ENCODE data around the gene TPGS2.
"Not testable (repeated sequence)": the region's sequence is repeated elsewhere in the genome, so short reads cannot be mapped to it uniquely, and the experiment has no call there.

The TPGS2 gene

GRCh38 chr18:36775396-36775795 is 53.4 kb downstream of the TPGS2 start:
- H3K4me1 ChIP-seq (ENCODE audit: control insufficient read depth in 1 of 2, insufficient read depth in 2 of 2, low read length in 2 of 2): no peaks in the 10 kb centered on the region
- H3K36me3 ChIP-seq (ENCODE audit: control insufficient read depth in 1 of 2, insufficient read depth in 2 of 2, low read length in 2 of 2): peaks cover 0 to 21% of the 10 kb centered on the region in 2 donors
- H3K27ac ChIP-seq (ENCODE audit: low read length): no peak overlapping the region
- no peaks in the 10 kb centered on the region for H3K9me3 ChIP-seq (ENCODE audit: control insufficient read depth in 1 of 2, low read length in 2 of 2)
- no peak overlapping the region for H3K4me3 ChIP-seq (ENCODE audit: low read depth in 1 of 2, low read length in 2 of 2)
- no peaks in the 10 kb centered on the region for H3K27me3 ChIP-seq (ENCODE audit: low read depth, low read length)

GRCh38 chr18:36772241-36772723 is 56.5 kb downstream of the TPGS2 start:
- H3K36me3 ChIP-seq (ENCODE audit: control insufficient read depth in 1 of 2, insufficient read depth in 2 of 2, low read length in 2 of 2): peaks cover 0 to 16% of the 10 kb centered on the region in 2 donors
- no peaks in the 10 kb centered on the region for H3K9me3 ChIP-seq (ENCODE audit: control insufficient read depth in 1 of 2, low read length in 2 of 2)
- no peak overlapping the region for H3K4me3 ChIP-seq (ENCODE audit: low read depth in 1 of 2, low read length in 2 of 2)
- no peaks in the 10 kb centered on the region for H3K27me3 ChIP-seq (ENCODE audit: low read depth, low read length)
- no peak overlapping the region for H3K27ac ChIP-seq (ENCODE audit: low read length)
- H3K4me1 ChIP-seq (ENCODE audit: control insufficient read depth in 1 of 2, insufficient read depth in 2 of 2, low read length in 2 of 2): no peaks in the 10 kb centered on the region

DNA sequence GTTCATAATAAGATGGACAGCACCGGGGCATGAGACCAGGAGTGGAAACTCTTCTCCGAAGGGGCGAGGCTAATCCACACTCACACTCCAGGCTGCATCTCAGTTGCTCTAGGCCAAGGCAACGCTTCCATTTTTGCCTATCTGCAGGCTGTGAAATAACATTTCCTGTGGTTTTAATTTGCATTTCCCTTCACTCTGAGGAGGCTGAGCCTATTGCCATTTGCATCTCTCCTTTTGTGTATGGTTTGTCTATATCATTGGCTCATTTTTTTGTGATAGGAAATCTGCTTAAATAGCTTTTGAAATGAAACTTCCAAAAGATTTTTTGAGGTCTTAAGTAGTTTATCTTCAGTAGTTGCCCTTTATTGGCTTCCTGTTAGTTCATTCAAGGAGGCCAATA is 57.6 kb downstream of the TPGS2 start:
- no peaks in the 10 kb centered on the region for H3K9me3 ChIP-seq (ENCODE audit: control insufficient read depth in 1 of 2, low read length in 2 of 2)
- H3K36me3 ChIP-seq (ENCODE audit: control insufficient read depth in 1 of 2, insufficient read depth in 2 of 2, low read length in 2 of 2): peaks cover 0 to 16% of the 10 kb centered on the region in 2 donors
- H3K27me3 ChIP-seq (ENCODE audit: low read depth, low read length): no peaks in the 10 kb centered on the region
- H3K4me1 ChIP-seq (ENCODE audit: control insufficient read depth in 1 of 2, insufficient read depth in 2 of 2, low read length in 2 of 2): no peaks in the 10 kb centered on the region
- H3K4me3 ChIP-seq (ENCODE audit: low read depth in 1 of 2, low read length in 2 of 2): no peak overlapping the region
- H3K27ac ChIP-seq (ENCODE audit: low read length): no peak overlapping the region

GRCh38 chr18:36770315-36770946 is 58.4 kb downstream of the TPGS2 start:
- H3K9me3 ChIP-seq (ENCODE audit: control insufficient read depth in 1 of 2, low read length in 2 of 2): no peaks in the 10 kb centered on the region
- no peaks in the 10 kb centered on the region for H3K27me3 ChIP-seq (ENCODE audit: low read depth, low read length)
- H3K4me1 ChIP-seq (ENCODE audit: control insufficient read depth in 1 of 2, insufficient read depth in 2 of 2, low read length in 2 of 2): no peaks in the 10 kb centered on the region
- peaks cover 0 to 16% of the 10 kb centered on the region in 2 donors for H3K36me3 ChIP-seq (ENCODE audit: control insufficient read depth in 1 of 2, insufficient read depth in 2 of 2, low read length in 2 of 2)
- no peak overlapping the region for H3K4me3 ChIP-seq (ENCODE audit: low read depth in 1 of 2, low read length in 2 of 2)
- H3K27ac ChIP-seq (ENCODE audit: low read length): no peak overlapping the region

GRCh38 chr18:36769611-36770314 is 59.0 kb downstream of the TPGS2 start:
- Histone ChIP-seq H3K27me3 (ENCODE audit: low read depth, low read length) (no peaks in the 10 kb centered on the region), H3K4me1 (ENCODE audit: control insufficient read depth in 1 of 2, insufficient read depth in 2 of 2, low read length in 2 of 2) (no peaks in the 10 kb centered on the region), H3K4me3 (ENCODE audit: low read depth in 1 of 2, low read length in 2 of 2) (no peak overlapping the region), H3K27ac (ENCODE audit: low read length) (no peak overlapping the region), H3K36me3 (ENCODE audit: control insufficient read depth in 1 of 2, insufficient read depth in 2 of 2, low read length in 2 of 2) (peaks cover 0 to 16% of the 10 kb centered on the region in 2 donors), H3K9me3 (ENCODE audit: control insufficient read depth in 1 of 2, low read length in 2 of 2) (no peaks in the 10 kb centered on the region)

- H3K36me3 ChIP-seq (ENCODE audit: control insufficient read depth in 1 of 2, insufficient read depth in 2 of 2, low read length in 2 of 2): peaks cover 0 to 16% of the 10 kb centered on the region in 2 donors
- H3K4me3 ChIP-seq (ENCODE audit: low read depth in 1 of 2, low read length in 2 of 2): no peak overlapping the region
- no peak overlapping the region for H3K27ac ChIP-seq (ENCODE audit: low read length)
- no peaks in the 10 kb centered on the region for H3K4me1 ChIP-seq (ENCODE audit: control insufficient read depth in 1 of 2, insufficient read depth in 2 of 2, low read length in 2 of 2)
- H3K9me3 ChIP-seq (ENCODE audit: control insufficient read depth in 1 of 2, low read length in 2 of 2): no peaks in the 10 kb centered on the region
- H3K27me3 ChIP-seq (ENCODE audit: low read depth, low read length): no peaks in the 10 kb centered on the region
Measured at GRCh38 chr18:36769172-36769571, 59.6 kb downstream of the TPGS2 start.

GRCh38 chr18:36766836-36767235 is 62.0 kb downstream of the TPGS2 start:
- Histone ChIP-seq H3K4me3 (ENCODE audit: low read depth in 1 of 2, low read length in 2 of 2) (no peak overlapping the region), H3K36me3 (ENCODE audit: control insufficient read depth in 1 of 2, insufficient read depth in 2 of 2, low read length in 2 of 2) (peaks cover 0 to 16% of the 10 kb centered on the region in 2 donors), H3K9me3 (ENCODE audit: control insufficient read depth in 1 of 2, low read length in 2 of 2) (no peaks in the 10 kb centered on the region), H3K4me1 (ENCODE audit: control insufficient read depth in 1 of 2, insufficient read depth in 2 of 2, low read length in 2 of 2) (no peaks in the 10 kb centered on the region), H3K27me3 (ENCODE audit: low read depth, low read length) (no peaks in the 10 kb centered on the region), H3K27ac (ENCODE audit: low read length) (no peak overlapping the region)

DNA sequence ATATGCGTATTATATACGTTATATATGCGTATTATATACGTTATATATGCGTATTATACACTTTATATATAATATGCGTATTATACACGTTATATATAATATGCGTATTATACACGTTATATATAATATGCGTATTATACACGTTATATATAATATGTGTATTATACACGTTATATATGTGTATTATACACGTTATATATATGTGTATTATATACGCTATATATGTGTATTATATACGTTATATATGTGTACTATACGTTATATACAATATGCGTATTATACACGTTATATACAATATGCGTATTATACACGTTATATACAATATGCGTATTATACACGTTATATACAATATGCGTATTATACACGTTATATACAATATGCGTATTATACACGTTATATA is 65.8 kb downstream of the TPGS2 start:
- not testable (repeated sequence) for H3K9me3 ChIP-seq (ENCODE audit: control insufficient read depth in 1 of 2, low read length in 2 of 2); H3K27ac ChIP-seq (ENCODE audit: low read length); H3K4me1 ChIP-seq (ENCODE audit: control insufficient read depth in 1 of 2, insufficient read depth in 2 of 2, low read length in 2 of 2); H3K27me3 ChIP-seq (ENCODE audit: low read depth, low read length); H3K4me3 ChIP-seq (ENCODE audit: low read depth in 1 of 2, low read length in 2 of 2)
- H3K36me3 ChIP-seq (ENCODE audit: control insufficient read depth in 1 of 2, insufficient read depth in 2 of 2, low read length in 2 of 2): peaks cover 0 to 13% of the 10 kb centered on the region in 2 donors

- no peaks in the 10 kb centered on the region for H3K9me3 ChIP-seq (ENCODE audit: control insufficient read depth in 1 of 2, low read length in 2 of 2)
- H3K4me1 ChIP-seq (ENCODE audit: control insufficient read depth in 1 of 2, insufficient read depth in 2 of 2, low read length in 2 of 2): no peaks in the 10 kb centered on the region
- no peak overlapping the region for H3K4me3 ChIP-seq (ENCODE audit: low read depth in 1 of 2, low read length in 2 of 2)
- H3K27ac ChIP-seq (ENCODE audit: low read length): no peak overlapping the region
- H3K36me3 ChIP-seq (ENCODE audit: control insufficient read depth in 1 of 2, insufficient read depth in 2 of 2, low read length in 2 of 2): peaks cover 0 to 13% of the 10 kb centered on the region in 2 donors
- no peaks in the 10 kb centered on the region for H3K27me3 ChIP-seq (ENCODE audit: low read depth, low read length)
Measured at GRCh38 chr18:36762074-36762473, 66.7 kb downstream of the TPGS2 start.

- no peaks in the 10 kb centered on the region for H3K27me3 ChIP-seq (ENCODE audit: low read depth, low read length)
- H3K4me3 ChIP-seq (ENCODE audit: low read depth in 1 of 2, low read length in 2 of 2): no peak overlapping the region
- no peaks in the 10 kb centered on the region for H3K9me3 ChIP-seq (ENCODE audit: control insufficient read depth in 1 of 2, low read length in 2 of 2)
- peaks cover 0 to 13% of the 10 kb centered on the region in 2 donors for H3K36me3 ChIP-seq (ENCODE audit: control insufficient read depth in 1 of 2, insufficient read depth in 2 of 2, low read length in 2 of 2)
- peaks cover 0 to 4% of the 10 kb centered on the region in 2 donors for H3K4me1 ChIP-seq (ENCODE audit: control insufficient read depth in 1 of 2, insufficient read depth in 2 of 2, low read length in 2 of 2)
- no peak overlapping the region for H3K27ac ChIP-seq (ENCODE audit: low read length)
Measured at GRCh38 chr18:36761186-36761698, 67.6 kb downstream of the TPGS2 start.

- Histone ChIP-seq H3K27me3 (ENCODE audit: low read depth, low read length) (no peaks in the 10 kb centered on the region), H3K4me3 (ENCODE audit: low read depth in 1 of 2, low read length in 2 of 2) (no peak overlapping the region), H3K9me3 (ENCODE audit: control insufficient read depth in 1 of 2, low read length in 2 of 2) (no peaks in the 10 kb centered on the region), H3K27ac (ENCODE audit: low read length) (no peak overlapping the region), H3K36me3 (ENCODE audit: control insufficient read depth in 1 of 2, insufficient read depth in 2 of 2, low read length in 2 of 2) (peaks cover 0 to 13% of the 10 kb centered on the region in 2 donors), H3K4me1 (ENCODE audit: control insufficient read depth in 1 of 2, insufficient read depth in 2 of 2, low read length in 2 of 2) (peaks cover 0 to 4% of the 10 kb centered on the region in 2 donors)
Measured at GRCh38 chr18:36760598-36760997, 68.2 kb downstream of the TPGS2 start.

All from muscle layer of duodenum (tissue), 2 donors.